ENCODE measurements around the gene EEF1AKMT3.

Gene EEF1AKMT3

DNA sequence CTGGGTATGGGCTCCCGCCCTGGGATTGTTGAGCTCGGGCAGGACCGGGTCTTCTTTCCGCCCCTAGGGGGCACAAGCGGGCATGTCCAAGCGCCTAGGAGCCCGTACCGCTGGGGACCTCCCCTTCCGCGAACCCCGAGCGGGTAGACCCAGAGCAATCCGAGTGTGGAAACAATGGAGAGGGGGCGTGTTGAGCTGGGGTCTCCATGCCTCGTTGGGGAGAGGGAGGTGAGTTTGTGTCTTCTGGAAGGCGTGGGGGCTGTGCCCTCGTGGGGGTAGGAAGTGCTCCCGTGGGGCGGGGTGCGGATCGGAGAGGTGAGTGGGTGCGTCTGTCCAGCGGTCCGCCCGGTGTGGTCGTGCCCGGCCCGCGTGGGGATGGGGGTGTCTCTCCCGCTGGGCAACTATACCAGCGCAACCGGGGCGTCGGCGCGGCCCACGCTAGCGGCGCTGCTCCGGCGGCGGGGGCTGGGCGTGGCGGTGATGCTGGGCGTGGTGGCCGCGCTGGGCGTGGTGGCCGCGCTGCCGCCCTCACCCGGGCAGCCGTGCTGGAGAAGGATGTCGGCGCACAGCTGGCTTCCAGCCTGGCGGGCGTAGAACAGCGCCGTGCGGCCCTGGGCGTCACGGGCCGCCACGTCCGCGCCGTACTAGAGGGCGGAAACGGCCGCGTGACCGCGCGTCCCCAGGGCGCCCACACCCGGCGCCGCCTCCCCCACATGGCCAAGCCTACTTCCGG is 46.1 kb upstream of the EEF1AKMT3 start:
- peaks cover 0 to 50% of the 10 kb centered on the region in 2 donors for H3K36me3 ChIP-seq (replicated peaks in 1 of 2; ENCODE audit: control insufficient read depth in 2 of 2, insufficient read depth in 2 of 2, low read length in 2 of 2)
- no CpG with 5 or more reads among the region's 79 CpGs for WGBS, 2 donors (ENCODE audit: extremely low coverage in 2 of 2, insufficient read length in 2 of 2, insufficient replicate concordance in 1 of 2)
- H2BK15ac ChIP-seq (ENCODE audit: low read length): peak overlapping the region; percentile 30
- H3K27ac ChIP-seq (replicated peaks; ENCODE audit: low read length): no peak overlapping the region
- no peak overlapping the region for H4K91ac ChIP-seq (ENCODE audit: low read depth, low read length, poor library complexity)
- peak overlapping the region; percentile 99 for H3K4me2 ChIP-seq (ENCODE audit: insufficient read depth, low read length, poor library complexity, severe bottlenecking)
- H3K4ac ChIP-seq (ENCODE audit: low read length): no peak overlapping the region
- H2BK5ac ChIP-seq (ENCODE audit: low read length): peak overlapping the region; percentile 45
- H3K9me3 ChIP-seq (replicated peaks in 1 of 2; ENCODE audit: control insufficient read depth in 2 of 2, insufficient read depth in 1 of 2, low read depth in 1 of 2, low read length in 2 of 2): peaks cover 0 to 3% of the 10 kb centered on the region in 2 donors
- H3K4me3 ChIP-seq (ENCODE audit: low read length in 2 of 2): peak overlapping the region in 1 of 2 donors; percentile 79
- H2BK12ac ChIP-seq (ENCODE audit: low read length): no peak overlapping the region
- peaks cover 0 to 7% of the 10 kb centered on the region in 2 donors for H3K4me1 ChIP-seq (ENCODE audit: control insufficient read depth in 2 of 2, insufficient read depth in 1 of 2, low read depth in 1 of 2, low read length in 2 of 2)
- peak overlapping the region; percentile 46 for H2AK5ac ChIP-seq (ENCODE audit: low read depth, low read length)
- H3K27me3 ChIP-seq (ENCODE audit: control insufficient read depth in 3 of 3, insufficient read depth in 3 of 3, low read depth in 1 of 3, low read length in 3 of 3): peaks cover 0 to 68% (median 18%) of the 10 kb centered on the region in 3 experiments
- peak overlapping the region; percentile 75 for H3K18ac ChIP-seq (ENCODE audit: low read length)
- H2BK120ac ChIP-seq (ENCODE audit: low read depth, low read length): no peak overlapping the region
- no peaks in the 10 kb centered on the region for H3K79me1 ChIP-seq (ENCODE audit: low read depth, low read length)
- peak overlapping the region; percentile 97 for H4K8ac ChIP-seq (ENCODE audit: low read depth, low read length)
- H3K9ac ChIP-seq (ENCODE audit: low read depth, low read length, poor library complexity): peak overlapping the region; percentile 85
- H3K14ac ChIP-seq (ENCODE audit: low read length): peak overlapping the region; percentile 23
- H3K23ac ChIP-seq (ENCODE audit: low read depth, low read length, poor library complexity): peak overlapping the region; percentile 57
- peak; percentile 78 for DNase-seq (ENCODE audit: low spot score)
- no peak overlapping the region for H2AFZ ChIP-seq (ENCODE audit: low read length)

DNA sequence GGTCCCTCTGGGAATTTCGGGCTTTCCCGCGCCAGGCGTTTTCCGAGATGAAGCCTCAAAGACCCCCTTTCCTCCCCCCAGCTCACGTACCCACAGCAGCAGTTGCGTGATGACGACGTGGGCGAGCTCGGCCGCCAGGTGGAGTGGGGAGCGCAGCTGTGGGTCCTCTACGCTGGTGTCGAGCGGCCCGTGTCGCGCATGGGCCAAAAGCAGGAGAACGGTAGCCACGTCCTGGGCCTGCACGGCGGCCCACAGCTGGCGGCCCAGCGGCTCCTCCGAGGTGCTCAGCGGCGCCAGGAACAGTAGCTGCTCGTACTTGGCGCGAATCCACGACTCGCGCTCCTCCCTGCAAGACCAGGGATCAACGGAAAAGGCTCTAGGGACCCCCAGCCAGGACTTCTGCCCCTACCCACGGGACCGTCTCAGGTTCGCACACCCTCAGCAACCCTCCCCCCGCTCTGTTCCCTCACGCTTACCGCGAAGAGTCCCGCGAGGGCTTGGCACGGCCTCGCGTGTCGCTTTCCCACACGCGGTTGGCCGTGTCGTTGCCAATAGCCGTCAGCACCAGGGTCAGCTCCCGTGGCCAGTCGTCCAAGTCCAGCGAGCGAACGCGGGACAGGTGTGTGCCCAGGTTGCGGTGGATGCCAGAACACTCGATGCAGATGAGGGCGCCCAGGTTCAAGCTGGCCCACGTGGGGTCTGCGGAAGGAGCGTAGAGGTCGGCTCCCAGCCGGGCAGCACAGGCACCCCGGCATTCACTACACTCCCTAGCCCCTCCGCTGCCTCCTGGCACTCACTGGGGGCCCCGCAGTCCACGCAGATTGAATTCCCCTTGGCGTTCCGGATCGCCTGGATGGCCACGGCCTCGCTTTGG is 45.3 kb upstream of the EEF1AKMT3 start:
- Histone ChIP-seq H3K79me1 (ENCODE audit: low read depth, low read length) (no peaks in the 10 kb centered on the region), H2BK5ac (ENCODE audit: low read length) (peak overlapping the region; percentile 45), H3K27ac (replicated peaks; ENCODE audit: low read length) (no peak overlapping the region), H3K36me3 (replicated peaks in 1 of 2; ENCODE audit: control insufficient read depth in 2 of 2, insufficient read depth in 2 of 2, low read length in 2 of 2) (peaks cover 0 to 50% of the 10 kb centered on the region in 2 donors), H2AK5ac (ENCODE audit: low read depth, low read length) (peak overlapping the region; percentile 53), H3K18ac (ENCODE audit: low read length) (peak overlapping the region; percentile 83), H3K23ac (ENCODE audit: low read depth, low read length, poor library complexity) (peak overlapping the region; percentile 97), H3K27me3 (ENCODE audit: control insufficient read depth in 3 of 3, insufficient read depth in 3 of 3, low read depth in 1 of 3, low read length in 3 of 3) (peaks cover 0 to 75% (median 18%) of the 10 kb centered on the region in 3 experiments), H3K4me2 (ENCODE audit: insufficient read depth, low read length, poor library complexity, severe bottlenecking) (peak overlapping the region; percentile 99), H3K4ac (ENCODE audit: low read length) (no peak overlapping the region), H3K4me1 (ENCODE audit: control insufficient read depth in 2 of 2, insufficient read depth in 1 of 2, low read depth in 1 of 2, low read length in 2 of 2) (peaks cover 0 to 7% of the 10 kb centered on the region in 2 donors), H3K4me3 (ENCODE audit: low read length in 2 of 2) (peak overlapping the region in 1 of 2 donors; percentile 79), H4K91ac (ENCODE audit: low read depth, low read length, poor library complexity) (no peak overlapping the region), H4K8ac (ENCODE audit: low read depth, low read length) (peak overlapping the region; percentile 49), H3K9me3 (replicated peaks in 1 of 2; ENCODE audit: control insufficient read depth in 2 of 2, insufficient read depth in 1 of 2, low read depth in 1 of 2, low read length in 2 of 2) (peaks cover 0 to 3% of the 10 kb centered on the region in 2 donors), H3K14ac (ENCODE audit: low read length) (no peak overlapping the region), H2BK120ac (ENCODE audit: low read depth, low read length) (no peak overlapping the region), H3K9ac (ENCODE audit: low read depth, low read length, poor library complexity) (peak overlapping the region; percentile 54), H2BK12ac (ENCODE audit: low read length) (peak overlapping the region; percentile 42), H2BK15ac (ENCODE audit: low read length) (peak overlapping the region; percentile 30), H2AFZ (ENCODE audit: low read length) (no peak overlapping the region)
- WGBS, 2 donors (ENCODE audit: extremely low coverage in 2 of 2, insufficient read length in 2 of 2, insufficient replicate concordance in 1 of 2): no CpG with 5 or more reads among the region's 76 CpGs
- no peak for DNase-seq (ENCODE audit: low spot score)

DNA sequence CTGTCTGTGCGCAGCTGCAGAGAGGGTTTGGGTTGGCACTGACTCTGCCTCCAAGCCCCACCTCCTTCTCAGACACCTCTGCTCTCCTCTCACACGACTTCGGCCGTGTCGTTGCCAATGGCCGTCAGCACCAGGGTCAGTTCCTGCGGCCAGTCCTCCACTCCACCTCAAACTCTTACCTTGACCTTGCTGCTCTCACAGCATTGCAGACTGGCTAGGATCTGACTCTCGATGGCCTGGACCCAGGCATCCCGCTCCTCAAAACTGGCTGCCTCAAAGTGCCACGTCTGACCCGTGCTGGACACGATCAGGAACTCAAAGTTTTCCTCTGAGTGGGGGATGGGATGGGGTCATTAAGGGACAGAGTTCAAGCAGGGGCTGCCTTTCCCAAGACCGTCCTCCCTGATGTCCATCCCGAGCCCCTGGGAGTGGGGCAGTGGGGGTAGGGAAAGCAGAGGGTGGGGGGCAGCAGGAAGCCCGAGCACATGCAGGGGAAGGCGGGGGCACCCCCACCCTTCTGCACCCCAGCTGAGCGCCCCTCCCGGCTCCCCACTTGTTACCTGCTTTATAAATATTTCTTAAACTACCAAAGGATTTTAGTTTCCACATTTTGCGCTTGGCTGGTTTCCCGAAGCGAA is 44.5 kb upstream of the EEF1AKMT3 start:
- Histone ChIP-seq H4K91ac (ENCODE audit: low read depth, low read length, poor library complexity) (no peak overlapping the region), H3K18ac (ENCODE audit: low read length) (no peak overlapping the region)
- DNase-seq (ENCODE audit: low spot score): no peak

More for the DNA sequence above, 44.5 kb upstream of the EEF1AKMT3 start:
- H3K79me1 ChIP-seq (ENCODE audit: low read depth, low read length): no peaks in the 10 kb centered on the region
- no peak overlapping the region for H3K27ac ChIP-seq (replicated peaks; ENCODE audit: low read length)
- H2BK15ac ChIP-seq (ENCODE audit: low read length): no peak overlapping the region
- H3K23ac ChIP-seq (ENCODE audit: low read depth, low read length, poor library complexity): peak overlapping the region; percentile 97
- H3K4me2 ChIP-seq (ENCODE audit: insufficient read depth, low read length, poor library complexity, severe bottlenecking): no peak overlapping the region
- peaks cover 0 to 7% of the 10 kb centered on the region in 2 donors for H3K4me1 ChIP-seq (ENCODE audit: control insufficient read depth in 2 of 2, insufficient read depth in 1 of 2, low read depth in 1 of 2, low read length in 2 of 2)
- WGBS, 2 donors (ENCODE audit: extremely low coverage in 2 of 2, insufficient read length in 2 of 2, insufficient replicate concordance in 1 of 2): no CpG with 5 or more reads among the region's 21 CpGs
- H3K14ac ChIP-seq (ENCODE audit: low read length): no peak overlapping the region
- no peak overlapping the region for H2BK5ac ChIP-seq (ENCODE audit: low read length)
- H3K27me3 ChIP-seq (ENCODE audit: control insufficient read depth in 3 of 3, insufficient read depth in 3 of 3, low read depth in 1 of 3, low read length in 3 of 3): peaks cover 0 to 83% (median 18%) of the 10 kb centered on the region in 3 experiments
- H2BK12ac ChIP-seq (ENCODE audit: low read length): no peak overlapping the region
- no peak overlapping the region for H3K4me3 ChIP-seq (ENCODE audit: low read length in 2 of 2)
- H3K4ac ChIP-seq (ENCODE audit: low read length): no peak overlapping the region
- no peak overlapping the region for H3K9ac ChIP-seq (ENCODE audit: low read depth, low read length, poor library complexity)
- peaks cover 0 to 56% of the 10 kb centered on the region in 2 donors for H3K36me3 ChIP-seq (replicated peaks in 1 of 2; ENCODE audit: control insufficient read depth in 2 of 2, insufficient read depth in 2 of 2, low read length in 2 of 2)
- no peak overlapping the region for H2BK120ac ChIP-seq (ENCODE audit: low read depth, low read length)
- no peak overlapping the region for H4K8ac ChIP-seq (ENCODE audit: low read depth, low read length)
- H3K9me3 ChIP-seq (replicated peaks in 1 of 2; ENCODE audit: control insufficient read depth in 2 of 2, insufficient read depth in 1 of 2, low read depth in 1 of 2, low read length in 2 of 2): peaks cover 0 to 3% of the 10 kb centered on the region in 2 donors
- H2AFZ ChIP-seq (ENCODE audit: low read length): no peak overlapping the region
- H2AK5ac ChIP-seq (ENCODE audit: low read depth, low read length): no peak overlapping the region
